Measurements from ENCODE around the gene CRADD. TPM values are rescaled to one million over a fixed set of nuclear protein-coding genes. Genes with fewer than 3 reads are reported as not detected.

The CRADD gene
- total and polyA plus RNA-seq, 2 of the 4 experiments (the other 2 are of a cell fraction) = 11.1 to 14.0 TPM

GRCh38 chr12:93829016-93829415 lies 151.8 kb downstream of the CRADD start:
- H3K18ac ChIP-seq (ENCODE audit: low read depth, low read length) = no peak overlapping the region; the same call in 1 of the 2 replicates
- no peaks in the 10 kb centered on the region for H3K79me1 ChIP-seq (ENCODE audit: low read depth in 1 of 2, low read length in 2 of 2)
- no peak overlapping the region for H3K9ac ChIP-seq (ENCODE audit: low read depth, low read length)
- no peaks in the 10 kb centered on the region for H3K9me3 ChIP-seq (ENCODE audit: control insufficient read depth, insufficient read depth, low read length)
- 0 out of 4 replicates have a peak overlapping the region, but pooled peaks of 1 of the 2 experiments have one; percentile 42 for H4K8ac ChIP-seq (ENCODE audit: low read depth in 2 of 2, low read length in 2 of 2)
- H2BK15ac ChIP-seq (ENCODE audit: low read depth, low read length) = no peak overlapping the region
- no peak overlapping the region for H2AK5ac ChIP-seq (ENCODE audit: low read depth, low read length)
- peaks cover 10% of the 10 kb centered on the region for H3K4me1 ChIP-seq (ENCODE audit: control insufficient read depth, insufficient read depth, low read length)
- H3K56ac ChIP-seq (ENCODE audit: extremely low read depth, insufficient read depth, low read length) = no peak overlapping the region
- H3K27ac ChIP-seq (ENCODE audit: insufficient read depth, low read length) = no peak overlapping the region
- H4K5ac ChIP-seq (ENCODE audit: low read depth, low read length) = peak overlapping the region; percentile 3; the same call in 1 of the 2 replicates
- peaks cover 7% of the 10 kb centered on the region; the same call in 1 of the 2 replicates for H3K9me1 ChIP-seq (ENCODE audit: insufficient read depth, low read length)
- TF ChIP-seq NFE2L2 (IDR thresholded peaks at IDR 0.05; ENCODE audit: low read depth, low read length) = no peak
- TF ChIP-seq FOS (IDR thresholded peaks at IDR 0.05; ENCODE audit: low read depth, low read length) = no peak
- TF ChIP-seq RCOR1 (IDR thresholded peaks at IDR 0.05; ENCODE audit: insufficient replicate concordance, low read length) = no peak
- TF ChIP-seq CTCF (conservative IDR thresholded peaks at IDR 0.05; ENCODE audit: low read depth, low read length) = no peak
- TF ChIP-seq POLR2A (IDR thresholded peaks at IDR 0.05; ENCODE audit: low read depth, low read length) = no peak
- no peak for TF ChIP-seq MAFK (IDR thresholded peaks at IDR 0.05; ENCODE audit: low read depth, low read length)
- TF ChIP-seq MXI1 (IDR thresholded peaks at IDR 0.05; ENCODE audit: borderline replicate concordance, low read depth, low read length) = no peak
- TF ChIP-seq CHD1 (IDR thresholded peaks at IDR 0.05; ENCODE audit: low read depth, low read length) = no peak
- no peak for TF ChIP-seq RAD21 (IDR thresholded peaks at IDR 0.05; ENCODE audit: low read length)
- no peak for TF ChIP-seq BHLHE40 (IDR thresholded peaks at IDR 0.05; ENCODE audit: low read depth, low read length)
- no peak for TF ChIP-seq ELK1 (IDR thresholded peaks at IDR 0.05; ENCODE audit: borderline replicate concordance, low read depth, low read length)
- TF ChIP-seq SMC3 (IDR thresholded peaks at IDR 0.05; ENCODE audit: low read depth, low read length) = no peak
- TF ChIP-seq USF2 (IDR thresholded peaks at IDR 0.05; ENCODE audit: low read depth, low read length) = no peak
- no peak for TF ChIP-seq CEBPB (IDR thresholded peaks at IDR 0.05; ENCODE audit: low read depth, low read length)
- TF ChIP-seq MAZ (IDR thresholded peaks at IDR 0.05; ENCODE audit: borderline replicate concordance, low read depth, low read length) = no peak
- TF ChIP-seq RFX5 (IDR thresholded peaks at IDR 0.05; ENCODE audit: low read depth, low read length) = no peak
- WGBS, 2 experiments (ENCODE audit: extremely low coverage in 2 of 2, insufficient read length in 1 of 2) = no CpG with 5 or more reads among the region's 2 CpGs
- no peak for DNase-seq
- H2AK9ac ChIP-seq (replicated peaks; ENCODE audit: low read depth, low read length, poor library complexity) = no peak overlapping the region
- no peak overlapping the region for H3K4ac ChIP-seq (ENCODE audit: low read depth, low read length)
- no peak overlapping the region for H3K14ac ChIP-seq (replicated peaks; ENCODE audit: low read depth, low read length)
- ChIA-PET POLR2A (ENCODE audit: unreplicated experiment) (no interaction called here), CTCF (interaction anchor here (1.6 kb wide), 1 partner anchor 26 kb away, joined by 5 read pairs; no protein-coding TSS in a partner anchor)
- H3K27me3 ChIP-seq (ENCODE audit: control insufficient read depth, insufficient read depth, low read length) = no peaks in the 10 kb centered on the region
- no peaks in the 10 kb centered on the region for H3K36me3 ChIP-seq (ENCODE audit: control insufficient read depth, insufficient read depth, low read length)
- no peak overlapping the region for H3K4me2 ChIP-seq (ENCODE audit: low read depth, low read length)
- no peak overlapping the region for H2AFZ ChIP-seq (replicated peaks; ENCODE audit: low read length, poor library complexity)
- no peak overlapping the region for H3K4me3 ChIP-seq (ENCODE audit: insufficient read depth, low read depth, low read length)
- no peak for ATAC-seq (ENCODE audit: low read depth)
- no peak overlapping the region for H3K23ac ChIP-seq (ENCODE audit: low read depth, low read length)
- no peak overlapping the region for H4K91ac ChIP-seq (ENCODE audit: insufficient read depth, low read depth, low read length)
- no peak overlapping the region for H2BK120ac ChIP-seq (ENCODE audit: low read depth, low read length)
- in situ Hi-C loops (cut with MboI; ENCODE audit: low sequenced_read_pairs) = no loop called here
- no peak overlapping the region for H2BK20ac ChIP-seq (ENCODE audit: low read depth, low read length)
- intact Hi-C loops (cut with micrococcal nuclease) = no loop called here
- H4K20me1 ChIP-seq (ENCODE audit: insufficient read depth, low read length) = no peaks in the 10 kb centered on the region
- H2BK5ac ChIP-seq (ENCODE audit: low read depth, low read length, poor library complexity, severe bottlenecking) = no peak overlapping the region
- dilution Hi-C loops (cut with HindIII; ENCODE audit: low sequenced_read_pairs, unreplicated experiment) = no loop called here
- no TSS peak for BruUV-seq (replicated peaks)

All from IMR-90 (cell line).